Neuronal stem cell (in vitro differentiated cells): ENCODE measurements around the gene PPP1R1C. TPM values are rescaled to one million over a fixed set of nuclear protein-coding genes. Genes with fewer than 3 reads are reported as not detected.

Source experiments
- DNase-seq: peaks from one replicate; pipeline ENCODE4 v3.0.0-alpha.2; 2013; ENCODE audit warnings: low spot score
- H2AFZ ChIP-seq: one replicate; pipeline ENCODE4 v1.6.1; 2013; ENCODE audit warnings: mild to moderate bottlenecking, low read length, inconsistent platforms
- H2AK5ac ChIP-seq: 2 replicates; pipeline ENCODE4 v1.6.1; 2013; ENCODE audit warnings: low read depth, mild to moderate bottlenecking, inconsistent platforms, low read length, moderate library complexity, mixed read lengths
- H2BK120ac ChIP-seq: 2 replicates; pipeline ENCODE4 v1.6.1; 2013; ENCODE audit warnings: low read depth, mild to moderate bottlenecking, inconsistent platforms, low read length, moderate library complexity, mixed read lengths
- H2BK12ac ChIP-seq: one replicate; pipeline ENCODE4 v1.6.1; 2013; ENCODE audit warnings: low read length, inconsistent platforms
- H2BK15ac ChIP-seq: 2 replicates; pipeline ENCODE4 v1.6.1; 2013; ENCODE audit warnings: mild to moderate bottlenecking, low read length, inconsistent platforms, mixed read lengths
- H2BK5ac ChIP-seq: one replicate; pipeline ENCODE4 v1.6.1; 2013; ENCODE audit warnings: inconsistent platforms, mild to moderate bottlenecking, low read length, moderate library complexity
- H3K14ac ChIP-seq: one replicate; pipeline ENCODE4 v1.6.1; 2013; ENCODE audit warnings: low read length, inconsistent platforms
- H3K18ac ChIP-seq: 2 replicates; pipeline ENCODE4 v1.6.1; 2013; ENCODE audit warnings: low read length, inconsistent platforms
- H3K23ac ChIP-seq: 2 replicates; pipeline ENCODE4 v1.6.1; 2013; ENCODE audit warnings: low read depth, mild to moderate bottlenecking, mixed read lengths, low read length, inconsistent platforms; ENCODE audit not compliant: poor library complexity
- H3K27ac ChIP-seq: replicated peaks from 3 replicates; pipeline ENCODE4 v1.5.1; 2013; ENCODE audit warnings: low read length, inconsistent platforms
- H3K27me3 ChIP-seq, 3 experiments: 2 replicates each; pipeline ENCODE4 v1.6.1; 2013; ENCODE audit warnings: low read length in 3 of 3, mild to moderate bottlenecking in 2 of 3, inconsistent platforms in 1 of 3, low read depth in 1 of 3, mixed read lengths in 1 of 3, moderate library complexity in 1 of 3; ENCODE audit not compliant: control insufficient read depth in 3 of 3, insufficient read depth in 3 of 3
- H3K36me3 ChIP-seq, 2 donors: replicated peaks in 1 of 2; 2 replicates each; pipeline ENCODE4 v1.6.1; 2013; ENCODE audit warnings: low read length in 2 of 2; ENCODE audit not compliant: control insufficient read depth in 2 of 2, insufficient read depth in 2 of 2
- H3K4ac ChIP-seq: 2 replicates; pipeline ENCODE4 v1.6.1; 2013; ENCODE audit warnings: inconsistent platforms, mild to moderate bottlenecking, low read length, moderate library complexity
- H3K4me1 ChIP-seq, 2 donors: 1 replicate in 1 of 2; 2 replicates in 1 of 2; pipeline ENCODE4 v1.6.1; 2013; ENCODE audit warnings: low read length in 2 of 2, low read depth in 1 of 2; ENCODE audit not compliant: control insufficient read depth in 2 of 2, insufficient read depth in 1 of 2
- H3K4me2 ChIP-seq: one replicate; pipeline ENCODE4 v1.6.1; 2013; ENCODE audit warnings: mild to moderate bottlenecking, low read length, inconsistent platforms; ENCODE audit not compliant: insufficient read depth, poor library complexity, severe bottlenecking
- H3K4me3 ChIP-seq, 2 donors: 2 replicates each; pipeline ENCODE4 v1.5.1; 2013; ENCODE audit warnings: low read length in 2 of 2, mild to moderate bottlenecking in 2 of 2, inconsistent platforms in 1 of 2, moderate library complexity in 1 of 2
- H3K79me1 ChIP-seq: one replicate; pipeline ENCODE4 v1.6.1; 2013; ENCODE audit warnings: low read depth, mild to moderate bottlenecking, inconsistent platforms, low read length, moderate library complexity
- H3K9ac ChIP-seq: one replicate; pipeline ENCODE4 v1.6.1; 2013; ENCODE audit warnings: mild to moderate bottlenecking, low read depth, low read length, inconsistent platforms; ENCODE audit not compliant: poor library complexity
- H3K9me3 ChIP-seq, 2 donors: replicated peaks in 1 of 2; 2 replicates each; pipeline versions ENCODE3 to v1.6.1; 2013; ENCODE audit warnings: low read length in 2 of 2, mild to moderate bottlenecking in 2 of 2, inconsistent platforms in 1 of 2, low read depth in 1 of 2, mixed read lengths in 1 of 2, moderate library complexity in 1 of 2; ENCODE audit not compliant: control insufficient read depth in 2 of 2, insufficient read depth in 1 of 2
- H4K8ac ChIP-seq: one replicate; pipeline ENCODE4 v1.6.1; 2013; ENCODE audit warnings: low read depth, mild to moderate bottlenecking, inconsistent platforms, low read length, moderate library complexity
- H4K91ac ChIP-seq: one replicate; pipeline ENCODE4 v1.6.1; 2013; ENCODE audit warnings: low read length, low read depth, mild to moderate bottlenecking, inconsistent platforms; ENCODE audit not compliant: poor library complexity
- WGBS, 2 donors: extraction: QIAGEN DNeasy Blood & Tissue Kit; methylation state at CpG; one replicate each; pipeline ENCODE4 v1.1.7; 2013; ENCODE audit warnings: missing lambda C conversion rate in 2 of 2, mixed read lengths in 1 of 2; ENCODE audit not compliant: insufficient read length in 2 of 2, insufficient replicate concordance in 1 of 2; ENCODE audit errors: extremely low coverage in 2 of 2; 5-methylcytosine and 5-hydroxymethylcytosine counted together
- polyA plus RNA-seq, 2 experiments: library from polyadenylated mRNA; stranded (reverse); fragments of 200-250 nt; gene quantifications; one replicate each; pipeline ENCODE4 v1.2.3, GENCODE V29; 2013

Gene PPP1R1C, protein sequence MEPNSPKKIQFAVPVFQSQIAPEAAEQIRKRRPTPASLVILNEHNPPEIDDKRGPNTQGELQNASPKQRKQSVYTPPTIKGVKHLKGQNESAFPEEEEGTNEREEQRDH
- 2.6 TPM for polyA plus RNA-seq (2013, experiment 1 of 2)
- polyA plus RNA-seq (2013, experiment 2 of 2) = 2.9 TPM

DNA sequence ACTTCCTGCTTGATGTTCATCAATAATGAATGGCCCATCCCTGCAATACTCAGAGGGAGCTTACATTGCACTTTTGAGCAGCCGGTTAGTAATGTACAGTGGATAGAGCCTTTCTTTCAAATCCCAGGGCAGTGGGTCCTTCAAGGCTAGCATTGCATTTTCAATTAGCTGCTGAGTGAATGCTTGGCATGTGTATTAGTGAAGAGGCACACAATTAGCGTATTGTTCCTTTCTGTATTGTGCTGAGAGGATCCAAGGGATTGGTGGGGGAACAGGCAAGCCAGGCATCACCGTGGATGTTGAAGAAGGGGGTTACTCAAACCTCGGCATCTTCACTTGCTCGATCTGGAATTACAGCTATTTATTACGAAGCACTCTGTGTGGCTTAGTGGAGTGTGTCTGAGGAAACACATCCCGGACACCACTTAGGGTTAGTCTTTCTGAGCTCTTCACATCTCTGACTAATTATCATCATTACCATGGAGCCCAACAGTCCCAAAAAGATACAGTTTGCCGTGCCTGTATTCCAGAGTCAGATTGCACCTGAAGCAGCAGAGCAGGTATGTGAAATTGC, at the start of gene PPP1R1C:
TSS of gene PPP1R1C (plus strand) at position 222 of the 574 bp plus-strand sequence. CDS start at position 480, 258 bp downstream.
- Histone ChIP-seq H3K4me1 (peaks cover 0 to 7% of the 10 kb centered on the region in 2 donors), H3K18ac (no peak within 1 kb of the TSS), H3K27me3 (no peaks in the 10 kb centered on the region), H3K36me3 (no peaks in the 10 kb centered on the region), H2AFZ (no peak within 1 kb of the TSS), H3K14ac (no peak within 1 kb of the TSS), H2AK5ac (no peak within 1 kb of the TSS), H3K9me3 (no peaks in the 10 kb centered on the region), H3K4ac (no peak within 1 kb of the TSS), H3K79me1 (no peaks in the 10 kb centered on the region), H3K4me2 (no peak within 1 kb of the TSS), H2BK15ac (no peak within 1 kb of the TSS), H3K23ac (no peak within 1 kb of the TSS), H2BK12ac (no peak within 1 kb of the TSS), H3K27ac (no peak within 1 kb of the TSS), H2BK120ac (no peak within 1 kb of the TSS), H3K4me3 (no peak within 1 kb of the TSS), H3K9ac (no peak within 1 kb of the TSS), H4K91ac (no peak within 1 kb of the TSS), H4K8ac (no peak within 1 kb of the TSS), H2BK5ac (no peak within 1 kb of the TSS)
- WGBS, 2 donors = no CpG with 5 or more reads among the region's 8 CpGs
- DNase-seq = peak; percentile 41

DNA sequence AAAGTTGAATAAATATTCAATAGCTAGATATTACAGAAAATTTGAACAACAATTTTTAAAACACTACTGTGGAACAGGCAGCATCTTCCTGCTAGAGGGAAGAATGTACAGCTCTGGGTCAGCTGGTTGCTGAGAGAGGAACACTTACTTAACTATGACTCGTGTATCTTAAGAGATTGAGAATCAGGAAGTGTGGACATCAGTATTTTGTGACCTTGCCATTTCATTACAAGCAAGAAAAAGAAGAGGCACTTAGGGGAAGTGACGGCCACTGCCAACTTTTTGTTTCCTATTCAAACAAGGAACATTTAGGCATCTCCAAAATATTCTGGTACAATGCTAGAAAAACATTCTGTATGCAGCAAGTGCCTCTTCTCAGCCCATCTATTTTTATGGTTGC, 48.2 kb upstream of the PPP1R1C start:
- Histone ChIP-seq H3K4ac (no peak overlapping the region), H3K9me3 (no peaks in the 10 kb centered on the region), H4K8ac (no peak overlapping the region), H3K23ac (no peak overlapping the region), H4K91ac (no peak overlapping the region), H2AK5ac (no peak overlapping the region), H3K27ac (no peak overlapping the region), H3K79me1 (no peaks in the 10 kb centered on the region), H2BK120ac (no peak overlapping the region), H3K4me2 (no peak overlapping the region), H3K4me1 (no peaks in the 10 kb centered on the region), H2BK5ac (no peak overlapping the region), H3K36me3 (no peaks in the 10 kb centered on the region), H3K18ac (no peak overlapping the region), H2BK12ac (no peak overlapping the region), H2BK15ac (no peak overlapping the region), H3K27me3 (no peaks in the 10 kb centered on the region), H3K4me3 (no peak overlapping the region), H3K14ac (no peak overlapping the region), H2AFZ (peak overlapping the region; percentile 15), H3K9ac (no peak overlapping the region)
- WGBS, 2 donors = no CpG with 5 or more reads among the region's 2 CpGs
- DNase-seq = no peak

DNA sequence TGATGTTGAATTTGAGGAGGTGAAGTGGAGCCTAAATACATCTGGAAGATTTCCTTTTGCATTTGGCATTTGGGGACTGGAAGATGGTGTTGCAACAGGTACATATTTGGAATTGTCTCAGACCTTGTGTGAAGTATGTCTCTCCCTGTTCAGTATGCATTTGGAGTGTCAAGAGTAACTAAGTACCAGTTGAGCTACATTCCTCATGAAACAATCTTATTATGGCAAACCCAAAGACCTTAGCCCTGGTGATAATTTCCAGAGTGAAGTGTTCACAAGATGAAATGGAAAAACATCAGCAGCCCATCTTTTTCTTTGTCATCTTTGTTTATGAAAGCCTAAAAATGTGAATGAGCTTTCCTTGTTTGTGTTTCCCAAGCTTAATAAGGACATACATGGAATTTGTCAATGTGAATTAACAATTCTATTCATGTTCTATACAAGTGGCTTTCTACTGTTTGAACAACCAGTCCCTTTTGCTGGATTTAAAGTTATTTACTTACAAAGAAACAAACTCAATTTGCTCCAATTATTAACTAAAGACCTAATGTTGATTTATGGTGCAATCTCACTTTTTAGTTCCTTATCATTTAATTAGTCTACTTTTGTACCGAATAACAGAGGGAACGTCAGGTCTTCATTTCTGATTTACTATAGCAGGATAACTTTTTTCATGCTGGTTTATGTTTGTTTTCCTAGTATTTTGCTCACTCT, 42.1 kb upstream of the PPP1R1C start:
- no CpG with 5 or more reads among the region's 2 CpGs for WGBS, 2 donors
- H3K27ac ChIP-seq = no peak overlapping the region
- H2AK5ac ChIP-seq = no peak overlapping the region
- H4K8ac ChIP-seq = no peak overlapping the region
- no peak overlapping the region for H3K4me2 ChIP-seq
- H3K79me1 ChIP-seq = no peaks in the 10 kb centered on the region
- H4K91ac ChIP-seq = no peak overlapping the region
- H3K23ac ChIP-seq = no peak overlapping the region
- no peaks in the 10 kb centered on the region for H3K9me3 ChIP-seq
- no peak overlapping the region for H2BK12ac ChIP-seq
- H2BK5ac ChIP-seq = no peak overlapping the region
- peak overlapping the region; percentile 50 for H2AFZ ChIP-seq
- no peaks in the 10 kb centered on the region for H3K27me3 ChIP-seq
- no peaks in the 10 kb centered on the region for H3K36me3 ChIP-seq
- H3K14ac ChIP-seq = no peak overlapping the region
- no peak overlapping the region for H3K9ac ChIP-seq
- H3K4me3 ChIP-seq = no peak overlapping the region
- DNase-seq = no peak
- no peak overlapping the region for H2BK15ac ChIP-seq
- no peak overlapping the region for H3K4ac ChIP-seq
- no peaks in the 10 kb centered on the region for H3K4me1 ChIP-seq
- H2BK120ac ChIP-seq = no peak overlapping the region
- no peak overlapping the region for H3K18ac ChIP-seq

DNA sequence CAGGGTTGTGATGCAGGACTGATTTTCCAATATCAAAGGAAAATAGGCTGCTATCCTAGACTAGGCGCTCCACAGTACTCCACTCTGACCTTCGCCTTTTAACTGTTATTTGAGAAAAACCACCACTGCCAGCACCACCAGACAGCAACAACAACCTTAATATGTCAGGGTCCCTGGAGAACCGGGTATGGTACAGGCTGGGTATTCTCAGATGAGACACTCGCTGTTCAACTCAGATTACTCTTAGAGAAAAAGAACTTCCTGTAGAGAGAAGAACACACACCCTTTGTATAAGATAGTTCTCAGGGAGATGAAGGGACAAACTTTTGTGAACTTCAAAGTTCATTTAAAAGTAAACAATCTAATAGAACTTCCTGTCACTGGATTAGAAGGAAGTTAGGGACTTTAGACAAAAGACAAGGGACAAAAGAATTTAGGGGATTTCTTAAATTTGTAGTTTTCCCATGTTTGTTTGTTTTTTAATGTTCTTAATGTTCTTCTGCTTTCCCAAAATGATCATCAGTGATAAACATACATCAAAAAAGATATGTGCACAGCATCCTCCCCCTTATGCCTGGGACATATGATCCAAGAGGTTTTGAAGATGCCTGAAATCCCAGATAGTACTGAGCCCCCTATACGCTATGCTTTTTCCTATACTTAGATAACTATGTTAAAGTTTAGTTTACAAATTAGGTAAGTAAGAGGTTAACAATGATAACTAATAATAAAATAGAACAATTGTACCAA, 41.3 kb upstream of the PPP1R1C start:
- H3K4me1 ChIP-seq = no peaks in the 10 kb centered on the region
- no peaks in the 10 kb centered on the region for H3K27me3 ChIP-seq
- no peaks in the 10 kb centered on the region for H3K36me3 ChIP-seq
- DNase-seq = no peak
- H3K9ac ChIP-seq = no peak overlapping the region
- no peak overlapping the region for H3K18ac ChIP-seq
- H3K4me2 ChIP-seq = no peak overlapping the region
- no peak overlapping the region for H3K4ac ChIP-seq
- peak overlapping the region; percentile 50 for H2AFZ ChIP-seq
- H3K23ac ChIP-seq = no peak overlapping the region
- H3K4me3 ChIP-seq = no peak overlapping the region
- H2BK12ac ChIP-seq = no peak overlapping the region
- H2BK15ac ChIP-seq = no peak overlapping the region
- no peaks in the 10 kb centered on the region for H3K79me1 ChIP-seq
- no peak overlapping the region for H4K8ac ChIP-seq
- H2AK5ac ChIP-seq = no peak overlapping the region
- H2BK5ac ChIP-seq = no peak overlapping the region
- no peak overlapping the region for H2BK120ac ChIP-seq
- H3K9me3 ChIP-seq = no peaks in the 10 kb centered on the region
- no peak overlapping the region for H4K91ac ChIP-seq
- H3K14ac ChIP-seq = no peak overlapping the region
- no peak overlapping the region for H3K27ac ChIP-seq
- no CpG with 5 or more reads among the region's 5 CpGs for WGBS, 2 donors
